K562 (cell line): Measurements from ENCODE around the gene NUP205. TPM values are rescaled to one million over a fixed set of nuclear protein-coding genes. Genes with fewer than 3 reads are reported as not detected.
A peak's percentile ranks its signal among the peaks of the same experiment; 100 is the strongest.

Experiments
- ATAC-seq: fragments of 200-7000 bp; cut with Tn5 transposase; 3 replicates; pipeline ENCODE4 v1.9.1; 2020; ENCODE audit warnings: moderate library complexity
- BruUV-seq: library from RNA; stranded (reverse); fragments of 400-500 nt; replicated peaks from 2 replicates; lab custom pipeline; 2021; lab: Mats Ljungman, UMichigan
- CTCF ChIA-PET: fragments of 300-600 bp; formaldehyde crosslinking; extraction: SDS; loops from one replicate; lab custom pipeline; 2021; ENCODE audit warnings: low intra/inter-chr PET ratio; lab: Yijun Ruan, JAX
- POLR2A ChIA-PET: fragments of 300-600, 350-650 bp; sonication (Branson Sonifier 250); formaldehyde crosslinking; extraction: SDS; loops from one replicate; lab custom pipeline; 2021; ENCODE audit warnings: antibody characterized with exemption, inconsistent platforms; lab: Yijun Ruan, JAX
- DNase-seq, 4 experiments: peaks; one replicate each; pipeline versions ENCODE4 v3.0.0 to v3.0.0-alpha.2; 2011 to 2018; ENCODE audit warnings: low spot score in 3 of 4, mixed read lengths in 3 of 4; ENCODE audit errors: extremely low read depth in 1 of 4
- FAIRE-seq: peaks from 2 replicates; lab custom pipeline; 2011; peaks lifted over from hg19 to GRCh38; lab: Jason Lieb, UNC
- H2AFZ ChIP-seq: 2 replicates; pipeline ENCODE4 v1.6.0; 2011; ENCODE audit warnings: low read depth, low read length, control low read depth, inconsistent platforms
- H3K27ac ChIP-seq: fragments of 200-600 bp; 3 replicates; pipeline ENCODE4 v1.8.0; 2011; ENCODE audit warnings: low read depth, mild to moderate bottlenecking, control low read depth, inconsistent platforms, low read length, moderate library complexity, mixed read lengths; ENCODE audit errors: extremely low read depth
- H3K27me3 ChIP-seq, 2 experiments: fragments of 300-600 bp in 1 of 2; 2 replicates in 1 of 2; 3 replicates in 1 of 2; pipeline versions ENCODE4 v1.6.0 to v1.8.0; 2011; ENCODE audit warnings: inconsistent platforms in 2 of 2, low read length in 2 of 2, mild to moderate bottlenecking in 1 of 2, mixed read lengths in 1 of 2, moderate library complexity in 1 of 2; ENCODE audit not compliant: control insufficient read depth in 2 of 2, insufficient read depth in 2 of 2
- H3K36me3 ChIP-seq: fragments of 300-600 bp; 3 replicates; pipeline ENCODE4 v1.8.0; 2011; ENCODE audit warnings: mild to moderate bottlenecking, low read length, inconsistent platforms; ENCODE audit not compliant: control insufficient read depth, insufficient read depth
- H3K4me1 ChIP-seq, 2 experiments: fragments of 200-600 bp in 1 of 2; replicated peaks in 1 of 2; 2 replicates in 1 of 2; 3 replicates in 1 of 2; pipeline versions ENCODE4 v1.5.1 to v1.8.0; 2011; ENCODE audit warnings: inconsistent platforms in 2 of 2, low read length in 2 of 2, mild to moderate bottlenecking in 1 of 2, mixed read lengths in 1 of 2, moderate library complexity in 1 of 2; ENCODE audit not compliant: control insufficient read depth in 2 of 2, insufficient read depth in 2 of 2
- H3K4me2 ChIP-seq: 2 replicates; pipeline ENCODE4 v1.6.1; 2011; ENCODE audit warnings: low read length, control low read depth, inconsistent platforms, mixed read lengths; ENCODE audit not compliant: insufficient read depth
- H3K4me3 ChIP-seq: fragments of 200-600 bp; sonication (generic), shearing (Covaris generic); 2 replicates; pipeline ENCODE4 v1.5.1; 2016; ENCODE audit warnings: control low read depth, inconsistent platforms
- H3K79me2 ChIP-seq: fragments of 200-600 bp; 3 replicates; pipeline ENCODE4 v1.8.0; 2011; ENCODE audit warnings: low read length, inconsistent platforms; ENCODE audit not compliant: control insufficient read depth, insufficient read depth
- H3K9ac ChIP-seq, 2 experiments: 2 replicates each; pipeline versions ENCODE4 v1.6.0 to v1.6.1; 2011; ENCODE audit warnings: low read depth in 2 of 2, low read length in 2 of 2, control low read depth in 1 of 2, inconsistent platforms in 1 of 2, mild to moderate bottlenecking in 1 of 2, mixed read lengths in 1 of 2; ENCODE audit not compliant: insufficient read depth in 1 of 2
- H3K9me1 ChIP-seq: one replicate; pipeline ENCODE4 v1.6.0; 2011; ENCODE audit warnings: inconsistent platforms, mild to moderate bottlenecking, low read length, moderate library complexity; ENCODE audit not compliant: control insufficient read depth, insufficient read depth
- H3K9me3 ChIP-seq: replicated peaks from 2 replicates; pipeline ENCODE4 v1.5.1; 2011; ENCODE audit warnings: low read depth, low read length, inconsistent platforms; ENCODE audit not compliant: control insufficient read depth, insufficient read depth
- H4K20me1 ChIP-seq: replicated peaks from 2 replicates; pipeline ENCODE4 v1.6.1; 2011; ENCODE audit warnings: low read length, inconsistent platforms, mixed read lengths; ENCODE audit not compliant: control insufficient read depth, insufficient read depth
- BRD9 ChIP-seq: fragments of 450-650 bp; IDR thresholded peaks from 2 replicates; pipeline ENCODE4 v1.6.1; 2018; ENCODE audit warnings: low read depth; ENCODE audit not compliant: partially characterized antibody
- CHD4 ChIP-seq: fragments of 200-600 bp; sonication (generic); IDR thresholded peaks from 3 replicates; pipeline ENCODE4 v1.6.1; 2012; ENCODE audit warnings: low read depth, mild to moderate bottlenecking, mixed read lengths, low read length, inconsistent platforms; ENCODE audit not compliant: insufficient read depth, insufficient replicate concordance, poor library complexity, severe bottlenecking
- CREM ChIP-seq: IDR thresholded peaks from 2 replicates; pipeline ENCODE4 v1.6.1; 2014; ENCODE audit warnings: antibody characterized with exemption, low read depth
- EHMT2 ChIP-seq: fragments of 450-650 bp; IDR thresholded peaks from 2 replicates; pipeline ENCODE4 v1.6.1; 2018; ENCODE audit warnings: antibody characterized with exemption
- HDAC2 ChIP-seq: fragments of 450-650 bp; IDR thresholded peaks from 2 replicates; pipeline ENCODE4 v1.6.1; 2016; ENCODE audit warnings: mild to moderate bottlenecking
- HDGF ChIP-seq: fragments of 450-650 bp; IDR thresholded peaks from 2 replicates; pipeline ENCODE4 v1.6.1; 2016
- ID3 ChIP-seq, 2 experiments: fragments of 250-450 bp in 1 of 2; fragments of 450-650 bp in 1 of 2; sonication (Bioruptor Pico) in 1 of 2; IDR thresholded peaks; 2 replicates each; pipeline versions ENCODE4 v1.6.1 to v1.8.0; 2016 to 2021; ENCODE audit warnings: mild to moderate bottlenecking in 2 of 2, moderate library complexity in 2 of 2, missing compliant biosample characterization in 1 of 2, missing genetic modification characterization in 1 of 2
- LEF1 ChIP-seq: fragments of 450-650 bp; IDR thresholded peaks from 2 replicates; pipeline ENCODE4 v1.6.1; 2016; ENCODE audit warnings: mild to moderate bottlenecking
- NRF1 ChIP-seq, 2 experiments: fragments of 450-650 bp; IDR thresholded peaks in 1 of 2; conservative IDR thresholded peaks in 1 of 2; 2 replicates each; pipeline ENCODE4 v1.6.1; 2014; ENCODE audit warnings: mild to moderate bottlenecking in 2 of 2
- PRMT5 ChIP-seq: sonication (generic); formaldehyde crosslinking; IDR thresholded peaks from 2 replicates; pipeline ENCODE4 v1.5.0; 2020; ENCODE audit warnings: missing genetic modification reagents
- PTTG1 ChIP-seq: fragments of 450-650 bp; IDR thresholded peaks from 2 replicates; pipeline ENCODE4 v1.6.1; 2016; ENCODE audit warnings: low read depth, mild to moderate bottlenecking, missing genetic modification characterization, missing compliant biosample characterization
- PYGO2 ChIP-seq: fragments of 450-650 bp; IDR thresholded peaks from 2 replicates; pipeline ENCODE4 v1.6.1; 2016; ENCODE audit warnings: mild to moderate bottlenecking, missing genetic modification characterization, moderate library complexity, missing compliant biosample characterization
- RHOXF2B ChIP-seq: fragments of 250-450 bp; sonication (Bioruptor Pico); conservative IDR thresholded peaks from 2 replicates; pipeline ENCODE4 v1.5.1; 2021
- SOX6 ChIP-seq: fragments of 450-650 bp; IDR thresholded peaks from 2 replicates; pipeline ENCODE4 v1.6.1; 2014; ENCODE audit warnings: mild to moderate bottlenecking
- SPI1 ChIP-seq: IDR thresholded peaks from 2 replicates; pipeline ENCODE4 v1.6.1; 2011; ENCODE audit warnings: low read depth, low read length, control low read depth, borderline replicate concordance
- STAG1 ChIP-seq: sonication (generic); formaldehyde crosslinking; IDR thresholded peaks from 2 replicates; pipeline ENCODE4 v1.5.0; 2020; ENCODE audit warnings: missing genetic modification reagents, borderline replicate concordance
- SUPT5H ChIP-seq: fragments of 450-650 bp; IDR thresholded peaks from 2 replicates; pipeline ENCODE4 v1.6.1; 2016
- TAL1 ChIP-seq: fragments of 450-650 bp; IDR thresholded peaks from 2 replicates; pipeline ENCODE4 v1.6.1; 2016; ENCODE audit warnings: mild to moderate bottlenecking
- THRAP3 ChIP-seq: fragments of 450-650 bp; IDR thresholded peaks from 2 replicates; pipeline ENCODE4 v1.6.1; 2016; ENCODE audit warnings: mild to moderate bottlenecking, inconsistent platforms, borderline replicate concordance
- TRIM24 ChIP-seq, 2 experiments: fragments of 450-650 bp; IDR thresholded peaks; 2 replicates each; pipeline ENCODE4 v1.6.1; 2016
- VEZF1 ChIP-seq: fragments of 200-800 bp; sonication (Bioruptor generic); IDR thresholded peaks from 2 replicates; pipeline ENCODE4 v1.6.1; 2017; ENCODE audit warnings: missing genetic modification characterization, missing compliant biosample characterization
- ZFP30 ChIP-seq: fragments of 250-450 bp; sonication (Bioruptor Pico); IDR thresholded peaks from 2 replicates; pipeline ENCODE4 v1.8.0; 2022; ENCODE audit warnings: moderate library complexity, mild to moderate bottlenecking, inconsistent platforms, borderline replicate concordance
- ZNF384 ChIP-seq: IDR thresholded peaks from 2 replicates; pipeline ENCODE4 v1.6.1; 2012; ENCODE audit warnings: low read depth, low read length, improper control_type of control experiment
- ZNF586 ChIP-seq: fragments of 450-650 bp; formaldehyde crosslinking; conservative IDR thresholded peaks from 2 replicates; pipeline ENCODE4 v1.4.0; 2020; ENCODE audit warnings: mild to moderate bottlenecking, moderate library complexity
- ZNF717 ChIP-seq: fragments of 250-450 bp; sonication (Bioruptor Pico); IDR thresholded peaks from 2 replicates; pipeline ENCODE4 v1.5.0; 2021
- ZSCAN32 ChIP-seq: fragments of 450-650 bp; formaldehyde crosslinking; IDR thresholded peaks from 2 replicates; pipeline ENCODE4 v1.4.0; 2020; ENCODE audit warnings: mild to moderate bottlenecking, moderate library complexity
- WGBS: fragments of 100-300 bp; shearing (Covaris generic); methylation state at CpG from one replicate; pipeline ENCODE4 v1.1.6; 2016; ENCODE audit warnings: low coverage, mixed read lengths; ENCODE audit not compliant: insufficient coverage; ENCODE audit errors: missing lambda C conversion rate; 5-methylcytosine and 5-hydroxymethylcytosine counted together
- in situ Hi-C: fragments of 300-500 bp; cut with MboI; formaldehyde crosslinking; loops from 4 replicates; pipeline ENCODE4 v1.15.0; 2018; ENCODE audit warnings: inconsistent platforms, mixed read lengths
- intact Hi-C: fragments of 100-400 bp; cut with micrococcal nuclease; formaldehyde crosslinking; loops from 2 replicates; pipeline ENCODE4 v1.14.2; 2022
- polyA plus RNA-seq, 8 experiments: library from polyadenylated mRNA; depleted of rRNA in 4 of 8; stranded (reverse) in 5 of 8; unstranded in 3 of 8; fragments of >200 nt; fragmentation: Nextera tagmentation in 2 of 8; fragmentation: Illumina TruSeq in 1 of 8; extraction: Ambion mirVana in 2 of 8; extraction: Trizol in 1 of 8; gene quantifications; 2 replicates each; pipeline versions ENCODE4 v1.2.1 to v1.2.3, GENCODE V29; 2011 to 2014; ENCODE audit warnings: inconsistent platforms in 1 of 8, missing spikeins in 1 of 8
- total RNA-seq, 7 experiments: library from RNA; depleted of rRNA in 6 of 7; stranded (reverse); fragments of >200 nt in 6 of 7; fragmentation: Illumina TruSeq in 2 of 7; extraction: Trizol in 2 of 7; gene quantifications; 2 replicates each; pipeline versions ENCODE4 v1.2.1 to v1.2.3, GENCODE V29; 2011 to 2021; ENCODE audit warnings: low replicate concordance in 1 of 7

The NUP205 gene
- total and polyA plus RNA-seq, 9 of the 15 experiments (the other 6 are each of a cell fraction or from before 2014, with no cell fraction given): 101 to 282 (median 193) TPM

GRCh38 chr7:135517060-135517459 is 40.7 kb upstream of the NUP205 start:
- peak in 2 of 4 experiments; percentile 69 to 79 for DNase-seq
- in situ Hi-C loops: loop anchor here (5.0 to 10.0 kb wide), 2 partner anchors 40 to 448 kb away; partner anchors contain the start of gene NUP205
- FAIRE-seq: peak; percentile 60
- intact Hi-C loops: loop anchor here (10.0 kb wide), 1 partner anchor 1648 kb away; no protein-coding TSS in a partner anchor
- ATAC-seq: peak; percentile 70
- Histone ChIP-seq H3K9me1 (no peaks in the 10 kb centered on the region), H3K9ac (no peak overlapping the region), H3K27me3 (no peaks in the 10 kb centered on the region), H3K79me2 (no peaks in the 10 kb centered on the region), H2AFZ (peak overlapping the region; percentile 21), H3K36me3 (no peaks in the 10 kb centered on the region), H4K20me1 (no peaks in the 10 kb centered on the region), H3K9me3 (no peaks in the 10 kb centered on the region), H3K4me3 (no peak overlapping the region), H3K4me2 (peak overlapping the region; percentile 11; the same call in 1 of the 2 replicates), H3K4me1 (peaks cover 19 to 26% of the 10 kb centered on the region in 2 experiments), H3K27ac (peak overlapping the region; percentile 31; the same call in 1 of the 3 replicates)
- BruUV-seq: no TSS peak
- CTCF ChIA-PET: interaction anchor here (0.7 kb wide), 1 partner anchor 69 kb away, joined by 4 read pairs; no protein-coding TSS in a partner anchor
- WGBS: 8% methylated on average over 3 of the region's 3 CpGs
- POLR2A ChIA-PET: no interaction called here
- no peak for TF ChIP-seq CHD4
- TF ChIP-seq STAG1 (CRISPR knock-in tag): no peak
- no peak for TF ChIP-seq BRD9
- TF ChIP-seq TRIM24 (IDR thresholded peaks at IDR 0.05): peak in 1 of 2 experiments; percentile 47; a peak in 1 of 4 replicates
- no peak for TF ChIP-seq SUPT5H
- TF ChIP-seq CREM: peak; percentile 44; the same call in 1 of the 2 replicates
- peak; percentile 87 for TF ChIP-seq HDAC2
- TF ChIP-seq NRF1 (conservative IDR thresholded peaks at IDR 0.05 in 1 of 2, IDR thresholded peaks at IDR 0.05 in 1 of 2): no peak
- peak; percentile 89 for TF ChIP-seq SPI1
- TF ChIP-seq ZSCAN32 (CRISPR knock-in tag): peak; percentile 27; the same call in 1 of the 2 replicates
- TF ChIP-seq PYGO2 (tag): no peak
- no peak for TF ChIP-seq THRAP3
- no peak for TF ChIP-seq RHOXF2B
- TF ChIP-seq HDGF: no peak
- no peak for TF ChIP-seq ZNF717 (CRISPR knock-in tag)
- peak; percentile 78; the same call in 1 of the 2 replicates for TF ChIP-seq SOX6
- no peak for TF ChIP-seq ZNF586
- TF ChIP-seq ZFP30 (CRISPR knock-in tag): no peak
- peak; percentile 58 for TF ChIP-seq LEF1
- TF ChIP-seq ID3 (CRISPR knock-in tag; IDR thresholded peaks at IDR 0.05): no peak
- TF ChIP-seq ID3 (tag; IDR thresholded peaks at IDR 0.05): no peak
- no peak for TF ChIP-seq PRMT5
- peak; percentile 65 for TF ChIP-seq EHMT2
- no peak for TF ChIP-seq PTTG1
- no peak for TF ChIP-seq VEZF1 (CRISPR knock-in tag)
- TF ChIP-seq TAL1: peak; percentile 50; the same call in 1 of the 2 replicates
- TF ChIP-seq ZNF384: no peak
